GM23248 (cell line): ENCODE data around the gene KITLG. TPM values are rescaled to one million over a fixed set of nuclear protein-coding genes. Genes with fewer than 3 reads are reported as not detected.

Experiments used
- DNase-seq: peaks from one replicate; pipeline ENCODE4 v3.0.0-alpha.2; 2015
- H2AFZ ChIP-seq: fragments of 200-600 bp; sonication (generic); 2 replicates; pipeline ENCODE4 v1.6.1; 2016; ENCODE audit warnings: antibody characterized with exemption
- H3F3A ChIP-seq: fragments of 200-600 bp; sonication (generic); 2 replicates; pipeline ENCODE4 v1.6.1; 2016; ENCODE audit warnings: mild to moderate bottlenecking, antibody characterized with exemption, mixed run types; ENCODE audit not compliant: insufficient read depth
- H3K27ac ChIP-seq: fragments of 200-600 bp; sonication (generic); 2 replicates; pipeline ENCODE4 v1.5.1; 2016; ENCODE audit warnings: mild to moderate bottlenecking
- H3K27me3 ChIP-seq: fragments of 200-600 bp; sonication (generic); replicated peaks from 2 replicates; pipeline ENCODE4 v1.6.1; 2016; ENCODE audit warnings: mild to moderate bottlenecking; ENCODE audit not compliant: insufficient read depth
- H3K36me3 ChIP-seq: fragments of 200-600 bp; sonication (generic); 2 replicates; pipeline ENCODE4 v1.6.1; 2016; ENCODE audit warnings: low read depth, mild to moderate bottlenecking
- H3K4me1 ChIP-seq: fragments of 200-600 bp; sonication (generic); 2 replicates; pipeline ENCODE4 v1.6.1; 2016; ENCODE audit warnings: mild to moderate bottlenecking; ENCODE audit not compliant: insufficient read depth
- H3K4me2 ChIP-seq: fragments of 200-600 bp; sonication (generic); one replicate; pipeline ENCODE4 v1.6.1; 2016; ENCODE audit warnings: mild to moderate bottlenecking; ENCODE audit not compliant: unreplicated experiment
- H3K4me3 ChIP-seq: fragments of 200-600 bp; sonication (generic); 2 replicates; pipeline ENCODE4 v1.5.1; 2016; ENCODE audit warnings: mild to moderate bottlenecking
- H3K79me2 ChIP-seq: fragments of 200-600 bp; sonication (generic); 2 replicates; pipeline ENCODE4 v1.6.1; 2016; ENCODE audit warnings: mild to moderate bottlenecking; ENCODE audit not compliant: insufficient read depth
- H3K9ac ChIP-seq: fragments of 200-600 bp; sonication (generic); 2 replicates; pipeline ENCODE4 v1.6.1; 2016; ENCODE audit warnings: mild to moderate bottlenecking
- H3K9me2 ChIP-seq: fragments of 200-600 bp; sonication (generic); 2 replicates; pipeline ENCODE4 v1.6.1; 2016; ENCODE audit warnings: mixed run types, mild to moderate bottlenecking, moderate library complexity; ENCODE audit not compliant: insufficient read depth
- H3K9me3 ChIP-seq: fragments of 200-600 bp; sonication (generic); one replicate; pipeline ENCODE4 v1.6.1; 2017; ENCODE audit warnings: low read depth
- H4K20me1 ChIP-seq: fragments of 200-600 bp; sonication (generic); 2 replicates; pipeline ENCODE4 v1.6.0; 2016; ENCODE audit not compliant: insufficient read depth
- EZH2 ChIP-seq: fragments of 200-600 bp; sonication (generic); IDR thresholded peaks from 2 replicates; pipeline ENCODE4 v1.6.1; 2018; ENCODE audit warnings: antibody characterized with exemption, mild to moderate bottlenecking; ENCODE audit not compliant: insufficient read depth, poor library complexity, severe bottlenecking
- EZH2phosphoT487 ChIP-seq: fragments of 200-600 bp; sonication (generic); IDR thresholded peaks from 2 replicates; pipeline ENCODE4 v1.6.1; 2018; ENCODE audit warnings: antibody characterized with exemption, moderate library complexity, mild to moderate bottlenecking, low read depth; ENCODE audit not compliant: insufficient read depth
- WGBS, 2 experiments: methylation state at CpG; one replicate each; pipeline ENCODE4 v1.1.6; 2015 to 2017; ENCODE audit warnings: low lambda C conversion rate in 2 of 2, low coverage in 1 of 2; ENCODE audit errors: missing lambda C conversion rate in 2 of 2; 5-methylcytosine and 5-hydroxymethylcytosine counted together
- in situ Hi-C: fragments of 300-500 bp; cut with MboI; formaldehyde crosslinking; loops from 2 replicates; pipeline ENCODE4 v1.15.0; 2020
- polyA plus RNA-seq: library from polyadenylated mRNA; unstranded; fragments of >200 nt; fragmentation: Nextera tagmentation; extraction: Ambion mirVana; gene quantifications from 2 replicates; pipeline ENCODE4 v1.2.1, GENCODE V29; 2016
- total RNA-seq: library from RNA; depleted of rRNA; stranded (reverse); fragments of >200 nt; shearing (Covaris generic); gene quantifications from 2 replicates; pipeline ENCODE4 v1.2.3, GENCODE V29; 2014

KITLG gene
- total and polyA plus RNA-seq, 2 experiments from 2014 or later: 34.8 to 98.4 TPM

GRCh38 chr12:88594780-88595179 lies 14.5 kb upstream of the KITLG start:
- no peaks in the 10 kb centered on the region for H4K20me1 ChIP-seq
- no peaks in the 10 kb centered on the region for H3K9me2 ChIP-seq
- H3K9ac ChIP-seq: no peak overlapping the region
- no peaks in the 10 kb centered on the region for H3K27me3 ChIP-seq
- no peaks in the 10 kb centered on the region for H3K79me2 ChIP-seq
- in situ Hi-C loops: no loop called here
- peaks cover 2% of the 10 kb centered on the region for H3K9me3 ChIP-seq
- no peak overlapping the region for H2AFZ ChIP-seq
- H3K36me3 ChIP-seq: no peaks in the 10 kb centered on the region
- TF ChIP-seq EZH2: no peak
- no peak for TF ChIP-seq EZH2phosphoT487
- H3K4me1 ChIP-seq: peaks cover 2% of the 10 kb centered on the region
- no peak overlapping the region for H3K27ac ChIP-seq
- H3K4me2 ChIP-seq: no peak overlapping the region
- no peak for DNase-seq
- no peak overlapping the region for H3K4me3 ChIP-seq
- H3F3A ChIP-seq: peaks cover 2% of the 10 kb centered on the region; the same call in 1 of the 2 replicates
- WGBS, 2 experiments: 89 to 93% methylated on average over 4 of the region's 4 CpGs

DNA sequence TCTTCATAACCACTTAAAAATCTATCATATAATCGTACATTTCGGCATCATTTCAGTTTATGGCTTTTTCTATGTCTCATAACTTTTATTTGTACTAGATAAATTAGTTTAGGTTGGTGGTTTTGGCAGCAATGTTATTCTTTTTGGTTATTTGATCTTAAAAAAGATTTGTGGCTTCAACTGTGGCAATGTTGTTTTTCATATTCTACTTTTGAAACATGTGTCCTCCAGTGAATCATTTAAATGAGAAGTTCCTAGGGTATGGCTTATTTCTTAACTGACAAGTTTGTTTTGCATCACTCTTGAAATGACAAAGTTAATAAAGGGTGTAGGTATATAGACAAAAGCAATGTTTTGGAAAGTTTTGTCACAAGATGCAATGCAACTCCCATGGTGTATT lies 11.1 kb upstream of the KITLG start:
- Histone ChIP-seq H3K27me3 (no peaks in the 10 kb centered on the region), H3K36me3 (no peaks in the 10 kb centered on the region), H3K27ac (no peak overlapping the region), H3K9me2 (no peaks in the 10 kb centered on the region), H3K79me2 (no peaks in the 10 kb centered on the region), H3K4me3 (no peak overlapping the region), H2AFZ (no peak overlapping the region), H3F3A (no peaks in the 10 kb centered on the region), H3K4me1 (no peaks in the 10 kb centered on the region), H3K4me2 (no peak overlapping the region), H3K9me3 (no peaks in the 10 kb centered on the region), H3K9ac (no peak overlapping the region), H4K20me1 (no peaks in the 10 kb centered on the region)
- no peak for DNase-seq
- TF ChIP-seq EZH2 (no peak), EZH2phosphoT487 (no peak)
- WGBS, 2 experiments: 83 to 92% methylated on average over 2 of the region's 2 CpGs
- in situ Hi-C loops: no loop called here

DNA sequence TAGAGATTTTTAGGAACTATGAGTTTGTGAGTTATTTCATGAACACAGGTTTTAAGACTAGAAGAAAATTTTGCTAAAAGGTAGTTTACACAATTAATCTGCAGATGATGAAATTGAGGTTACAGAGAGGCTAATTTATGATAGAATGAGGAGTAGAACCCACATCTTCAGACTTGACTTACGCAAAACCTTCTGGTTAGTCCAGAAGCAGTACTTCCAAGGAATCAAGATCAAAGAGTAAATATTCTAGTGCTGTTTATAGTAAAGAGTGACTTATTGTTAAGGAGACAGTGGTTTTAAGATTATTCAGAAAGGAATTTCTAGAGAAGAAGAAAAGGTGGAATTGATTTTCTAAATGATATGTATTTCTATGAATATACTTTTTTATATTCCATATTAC lies 10.6 kb upstream of the KITLG start:
- H3K79me2 ChIP-seq: no peaks in the 10 kb centered on the region
- in situ Hi-C loops: no loop called here
- H3K4me1 ChIP-seq: no peaks in the 10 kb centered on the region
- H3K27ac ChIP-seq: no peak overlapping the region
- no peaks in the 10 kb centered on the region for H3K9me3 ChIP-seq
- no peak for DNase-seq
- WGBS, 2 experiments: 95 to 96% methylated on average over 1 of the region's 1 CpG
- no peaks in the 10 kb centered on the region for H3K9me2 ChIP-seq
- no peak overlapping the region for H2AFZ ChIP-seq
- no peaks in the 10 kb centered on the region for H3K27me3 ChIP-seq
- no peak overlapping the region for H3K4me2 ChIP-seq
- no peak for TF ChIP-seq EZH2
- TF ChIP-seq EZH2phosphoT487: no peak
- no peaks in the 10 kb centered on the region for H4K20me1 ChIP-seq
- no peak overlapping the region for H3K4me3 ChIP-seq
- no peak overlapping the region for H3K9ac ChIP-seq
- H3F3A ChIP-seq: no peaks in the 10 kb centered on the region
- no peaks in the 10 kb centered on the region for H3K36me3 ChIP-seq

DNA sequence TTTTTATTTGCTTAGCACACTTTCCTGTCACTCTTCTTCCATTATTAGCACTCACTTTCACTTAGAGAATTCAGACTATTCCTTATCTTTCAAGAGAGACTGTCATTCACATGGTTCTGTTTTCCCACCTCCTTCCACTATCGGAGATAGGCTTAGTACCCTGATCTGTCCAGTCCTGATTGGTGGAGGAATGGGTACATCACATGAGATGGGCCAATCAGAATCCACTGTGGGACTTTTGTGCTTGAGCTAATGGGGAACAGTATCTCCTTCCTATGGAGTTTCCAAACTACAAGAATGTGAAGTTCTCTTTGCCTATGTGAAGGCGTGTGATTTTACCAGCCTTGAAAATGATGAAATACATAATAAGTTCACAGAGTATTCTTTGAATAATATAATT lies 4.8 kb upstream of the KITLG start:
- Histone ChIP-seq H3K4me3 (no peak overlapping the region), H3F3A (no peaks in the 10 kb centered on the region), H3K27ac (no peak overlapping the region), H3K4me2 (no peak overlapping the region), H3K27me3 (no peaks in the 10 kb centered on the region), H3K9me2 (no peaks in the 10 kb centered on the region), H3K36me3 (no peaks in the 10 kb centered on the region), H3K9me3 (no peaks in the 10 kb centered on the region), H4K20me1 (no peaks in the 10 kb centered on the region), H3K79me2 (peaks cover 2% of the 10 kb centered on the region), H3K9ac (no peak overlapping the region), H2AFZ (no peak overlapping the region), H3K4me1 (no peaks in the 10 kb centered on the region)
- no peak for TF ChIP-seq EZH2
- no peak for TF ChIP-seq EZH2phosphoT487
- WGBS, 2 experiments: 92 to 100% methylated on average over 2 of the region's 2 CpGs
- no peak for DNase-seq
- in situ Hi-C loops: no loop called here

GRCh38 chr12:88579601-88580050 lies 645 bp downstream of the KITLG start:
- H3K27ac ChIP-seq: peak overlapping the region; percentile 60

More at GRCh38 chr12:88579601-88580050, 645 bp downstream of the KITLG start:
- H3K9me2 ChIP-seq: no peaks in the 10 kb centered on the region
- H4K20me1 ChIP-seq: no peaks in the 10 kb centered on the region
- H3K4me1 ChIP-seq: peaks cover 28% of the 10 kb centered on the region
- 0% methylated on average over 27 to 30 of the region's 30 CpGs for WGBS, 2 experiments
- peaks cover 35% of the 10 kb centered on the region for H3F3A ChIP-seq
- in situ Hi-C loops: loop anchor here (5.0 to 10.0 kb wide), 2 partner anchors 408 to 425 kb away; no protein-coding TSS in a partner anchor
- TF ChIP-seq EZH2phosphoT487 (no peak), EZH2 (no peak)
- peak overlapping the region; percentile 95 for H3K4me3 ChIP-seq
- peak; percentile 71 for DNase-seq
- no peaks in the 10 kb centered on the region for H3K36me3 ChIP-seq
- H3K4me2 ChIP-seq: peak overlapping the region; percentile 96
- H3K9ac ChIP-seq: peak overlapping the region; percentile 83
- H3K79me2 ChIP-seq: peaks cover 56% of the 10 kb centered on the region
- no peaks in the 10 kb centered on the region for H3K9me3 ChIP-seq
- H3K27me3 ChIP-seq: no peaks in the 10 kb centered on the region
- H2AFZ ChIP-seq: peak overlapping the region; percentile 95
